Endothelial cell (in vitro differentiated cells): ENCODE results near the gene SHISA8. TPM values are rescaled to one million over a fixed set of nuclear protein-coding genes. Genes with fewer than 3 reads are reported as not detected.

Experiments
- DNase-seq: peaks from one replicate; pipeline ENCODE4 v3.0.0; 2021; ENCODE audit warnings: low spot score
- H3K27ac Mint-ChIP-seq: one replicate; pipeline ENCODE4 v1.8.0; 2021; ENCODE audit warnings: mixed read lengths, inconsistent platforms; ENCODE audit not compliant: unreplicated experiment
- H3K27me3 Mint-ChIP-seq: one replicate; pipeline ENCODE4 v1.8.0; 2021; ENCODE audit warnings: mild to moderate bottlenecking, moderate library complexity, mixed read lengths, inconsistent platforms; ENCODE audit not compliant: unreplicated experiment
- H3K36me3 Mint-ChIP-seq: one replicate; pipeline ENCODE4 v1.8.0; 2021; ENCODE audit warnings: mild to moderate bottlenecking, low read depth, mixed read lengths, inconsistent platforms; ENCODE audit not compliant: unreplicated experiment
- H3K4me1 Mint-ChIP-seq: one replicate; pipeline ENCODE4 v1.8.0; 2021; ENCODE audit warnings: mild to moderate bottlenecking, mixed read lengths, inconsistent platforms; ENCODE audit not compliant: unreplicated experiment
- H3K4me3 Mint-ChIP-seq: one replicate; pipeline ENCODE4 v1.8.0; 2021; ENCODE audit warnings: mild to moderate bottlenecking, mixed read lengths, inconsistent platforms; ENCODE audit not compliant: unreplicated experiment
- H3K9me3 Mint-ChIP-seq: one replicate; pipeline ENCODE4 v1.8.0; 2021; ENCODE audit warnings: mixed read lengths, inconsistent platforms; ENCODE audit not compliant: unreplicated experiment
- CTCF ChIP-seq: fragments of 200-600 bp; sonication (generic); IDR thresholded peaks from one replicate; pipeline ENCODE4 v1.5.0; 2021; ENCODE audit warnings: antibody characterized with exemption; ENCODE audit not compliant: unreplicated experiment
- total RNA-seq: library from RNA; stranded (reverse); fragmentation: NEBNext Ultra II Directional; extraction: Animal tissue kit (Norgen Biotek cat#: 25700); gene quantifications from one replicate; pipeline ENCODE4 v1.2.1, GENCODE V29; 2021; ENCODE audit not compliant: unreplicated experiment

The SHISA8 gene
- total RNA-seq, 1 donor from 2014 or later: 0.41 TPM

DNA sequence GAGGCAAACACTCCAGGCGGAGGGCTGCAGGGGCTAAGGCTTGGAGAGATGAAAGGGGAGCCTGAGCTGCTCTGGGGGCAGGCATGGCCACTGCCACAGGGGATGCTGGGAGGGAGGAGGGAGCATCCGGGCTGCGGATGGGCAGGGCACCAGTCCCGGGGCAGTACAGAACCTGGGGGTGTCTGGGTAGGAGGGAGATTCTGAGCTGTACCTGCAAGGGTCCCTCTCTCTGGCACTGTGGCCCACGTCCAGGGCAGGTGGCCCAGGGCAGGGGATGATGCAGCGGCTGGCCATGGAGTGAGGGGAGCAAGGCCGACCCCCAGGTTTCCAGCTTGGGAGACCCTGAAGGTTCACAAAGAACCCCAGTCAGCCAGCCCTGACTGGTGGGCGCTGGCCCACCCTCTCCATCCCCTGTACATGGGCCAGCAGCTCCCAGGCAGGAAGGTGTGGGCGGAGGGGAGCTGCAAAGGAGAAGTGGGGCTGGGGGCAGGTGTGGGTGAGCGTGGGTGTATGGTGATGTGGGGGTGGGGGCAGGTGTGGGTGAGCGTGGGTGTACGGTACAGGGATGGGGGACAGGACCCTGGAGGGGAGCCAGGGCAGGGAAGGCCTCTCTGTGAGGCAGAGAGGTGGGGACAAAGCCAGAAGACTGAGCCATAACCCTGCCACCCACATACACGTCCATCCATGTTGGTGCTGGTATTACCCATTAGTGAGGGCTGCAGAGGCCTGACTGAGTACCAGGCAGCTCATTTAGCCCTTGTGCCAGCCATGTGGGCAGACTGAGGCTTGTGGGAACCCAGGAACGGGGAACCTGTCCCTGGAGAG lies 13.9 kb upstream of the SHISA8 start:
- no peaks in the 10 kb centered on the region for H3K9me3 Mint-ChIP-seq
- no peaks in the 10 kb centered on the region for H3K4me1 Mint-ChIP-seq
- H3K36me3 Mint-ChIP-seq: no peaks in the 10 kb centered on the region
- H3K27me3 Mint-ChIP-seq: peaks cover 12% of the 10 kb centered on the region
- DNase-seq: no peak
- no peak overlapping the region for H3K27ac Mint-ChIP-seq
- no peak for TF ChIP-seq CTCF
- H3K4me3 Mint-ChIP-seq: no peak overlapping the region

GRCh38 chr22:41927813-41928212 lies 12.9 kb upstream of the SHISA8 start:
- no peaks in the 10 kb centered on the region for H3K36me3 Mint-ChIP-seq
- H3K27me3 Mint-ChIP-seq: peaks cover 11% of the 10 kb centered on the region
- no peak for TF ChIP-seq CTCF
- peak overlapping the region; percentile 27 for H3K27ac Mint-ChIP-seq
- DNase-seq: no peak
- no peaks in the 10 kb centered on the region for H3K9me3 Mint-ChIP-seq
- H3K4me1 Mint-ChIP-seq: no peaks in the 10 kb centered on the region
- H3K4me3 Mint-ChIP-seq: no peak overlapping the region

GRCh38 chr22:41925783-41926460 lies 11.0 kb upstream of the SHISA8 start:
- Mint-ChIP-seq H3K4me1 (peaks cover 5% of the 10 kb centered on the region), H3K27me3 (peaks cover 11% of the 10 kb centered on the region)

GRCh38 chr22:41923595-41924276 lies 8.9 kb upstream of the SHISA8 start:
- no peak for DNase-seq
- no peaks in the 10 kb centered on the region for H3K36me3 Mint-ChIP-seq
- TF ChIP-seq CTCF: no peak
- H3K4me3 Mint-ChIP-seq: no peak overlapping the region
- H3K4me1 Mint-ChIP-seq: peaks cover 12% of the 10 kb centered on the region
- no peaks in the 10 kb centered on the region for H3K9me3 Mint-ChIP-seq
- peaks cover 11% of the 10 kb centered on the region for H3K27me3 Mint-ChIP-seq
- H3K27ac Mint-ChIP-seq: no peak overlapping the region

More at GRCh38 chr22:41925783-41926460, 11.0 kb upstream of the SHISA8 start:
- TF ChIP-seq CTCF: peak; percentile 74
- no peak overlapping the region for H3K4me3 Mint-ChIP-seq
- DNase-seq: peak; percentile 89
- H3K27ac Mint-ChIP-seq: no peak overlapping the region
- no peaks in the 10 kb centered on the region for H3K9me3 Mint-ChIP-seq
- H3K36me3 Mint-ChIP-seq: no peaks in the 10 kb centered on the region
